H9 (cell line): ENCODE data around the gene SLC34A2. TPM values are rescaled to one million over a fixed set of nuclear protein-coding genes. Genes with fewer than 3 reads are reported as not detected.
"Not testable (repeated sequence)": the region's sequence is repeated elsewhere in the genome, so short reads cannot be mapped to it uniquely, and the experiment has no call there.

Source experiments
- DNase-seq: peaks from one replicate; pipeline ENCODE4 v3.0.0-alpha.2; 2017
- H2AFZ ChIP-seq: one replicate; pipeline ENCODE4 v1.6.1; 2013; ENCODE audit warnings: mild to moderate bottlenecking, low read length, control low read depth, moderate library complexity
- H2AK5ac ChIP-seq: 2 replicates; pipeline ENCODE4 v1.6.1; 2013; ENCODE audit warnings: low read length, control low read depth, mixed read lengths; ENCODE audit not compliant: insufficient read length
- H2BK120ac ChIP-seq: one replicate; pipeline ENCODE4 v1.6.1; 2013; ENCODE audit warnings: low read depth, mild to moderate bottlenecking, low read length, control low read depth, inconsistent platforms; ENCODE audit not compliant: poor library complexity, severe bottlenecking
- H2BK12ac ChIP-seq: 2 replicates; pipeline ENCODE4 v1.6.1; 2013; ENCODE audit warnings: low read length, control low read depth, mixed read lengths, low read depth; ENCODE audit not compliant: insufficient read length
- H2BK15ac ChIP-seq: 2 replicates; pipeline ENCODE4 v1.6.1; 2013; ENCODE audit warnings: low read depth, low read length, control low read depth
- H2BK20ac ChIP-seq: one replicate; pipeline ENCODE4 v1.6.1; 2013; ENCODE audit warnings: low read depth, mild to moderate bottlenecking, low read length, control low read depth, inconsistent platforms; ENCODE audit not compliant: poor library complexity, severe bottlenecking
- H2BK5ac ChIP-seq: 2 replicates; pipeline ENCODE4 v1.6.1; 2013; ENCODE audit warnings: low read length, control low read depth, mixed read lengths; ENCODE audit not compliant: insufficient read length
- H3K14ac ChIP-seq: 2 replicates; pipeline ENCODE4 v1.6.1; 2013; ENCODE audit warnings: low read length, control low read depth; ENCODE audit not compliant: insufficient read depth
- H3K18ac ChIP-seq: 2 replicates; pipeline ENCODE4 v1.6.1; 2013; ENCODE audit warnings: low read depth, mild to moderate bottlenecking, mixed read lengths, low read length, control low read depth; ENCODE audit not compliant: insufficient read length
- H3K23ac ChIP-seq: 2 replicates; pipeline ENCODE4 v1.6.1; 2013; ENCODE audit warnings: low read length, control low read depth, mixed read lengths, low read depth; ENCODE audit not compliant: insufficient read length
- H3K23me2 ChIP-seq: 2 replicates; pipeline ENCODE4 v1.6.1; 2013; ENCODE audit warnings: low read depth, mild to moderate bottlenecking, mixed read lengths, low read length, control low read depth; ENCODE audit not compliant: insufficient read length, poor library complexity, severe bottlenecking
- H3K27ac ChIP-seq: 2 replicates; pipeline ENCODE4 v1.5.1; 2013; ENCODE audit warnings: low read length, control low read depth, mixed read lengths, low read depth; ENCODE audit not compliant: insufficient read length
- H3K27me3 ChIP-seq: 2 replicates; pipeline ENCODE4 v1.6.1; 2013; ENCODE audit warnings: low read length, control low read depth, inconsistent platforms; ENCODE audit not compliant: insufficient read depth
- H3K4ac ChIP-seq: 2 replicates; pipeline ENCODE4 v1.6.1; 2013; ENCODE audit warnings: low read depth, mild to moderate bottlenecking, control low read depth, inconsistent platforms, low read length, moderate library complexity
- H3K4me1 ChIP-seq: 2 replicates; pipeline ENCODE4 v1.6.1; 2013; ENCODE audit warnings: low read length, control low read depth, inconsistent platforms; ENCODE audit not compliant: insufficient read depth
- H3K4me2 ChIP-seq: 2 replicates; pipeline ENCODE4 v1.6.1; 2013; ENCODE audit warnings: low read length, control low read depth, mixed read lengths; ENCODE audit not compliant: insufficient read length, insufficient read depth
- H3K56ac ChIP-seq: 2 replicates; pipeline ENCODE4 v1.6.1; 2013; ENCODE audit warnings: low read depth, mild to moderate bottlenecking, mixed read lengths, low read length, control low read depth; ENCODE audit not compliant: insufficient read length
- H3K79me1 ChIP-seq: 2 replicates; pipeline ENCODE4 v1.6.1; 2013; ENCODE audit warnings: low read depth, mild to moderate bottlenecking, moderate library complexity, low read length, control low read depth, inconsistent platforms; ENCODE audit not compliant: insufficient read depth, poor library complexity, severe bottlenecking
- H3K79me2 ChIP-seq: 2 replicates; pipeline ENCODE4 v1.6.1; 2013; ENCODE audit warnings: low read length, control low read depth, inconsistent platforms; ENCODE audit not compliant: insufficient read depth
- H3K9ac ChIP-seq: 2 replicates; pipeline ENCODE4 v1.6.1; 2013; ENCODE audit warnings: low read length, control low read depth, mixed read lengths; ENCODE audit not compliant: insufficient read length; ENCODE audit errors: extremely low read depth
- H3K9me3 ChIP-seq: one replicate; pipeline ENCODE4 v1.6.1; 2013; ENCODE audit warnings: low read depth, low read length, inconsistent platforms; ENCODE audit not compliant: control insufficient read depth
- H3T11ph ChIP-seq: one replicate; pipeline ENCODE4 v1.6.1; 2013; ENCODE audit warnings: mild to moderate bottlenecking, low read length, control low read depth, inconsistent platforms
- H4K20me1 ChIP-seq: one replicate; pipeline ENCODE4 v1.6.1; 2013; ENCODE audit not compliant: control insufficient read depth, insufficient read length, insufficient read depth
- H4K5ac ChIP-seq: 2 replicates; pipeline ENCODE4 v1.6.1; 2013; ENCODE audit warnings: low read depth, mild to moderate bottlenecking, mixed read lengths, low read length, control low read depth; ENCODE audit not compliant: insufficient read length
- H4K8ac ChIP-seq: replicated peaks from 2 replicates; pipeline ENCODE4 v1.6.1; 2013; ENCODE audit warnings: low read length, control low read depth, mixed read lengths, low read depth; ENCODE audit not compliant: insufficient read length
- H4K91ac ChIP-seq: 2 replicates; pipeline ENCODE4 v1.6.1; 2013; ENCODE audit warnings: low read depth, mild to moderate bottlenecking, moderate library complexity, mixed read lengths, low read length, control low read depth; ENCODE audit not compliant: insufficient read length
- H3K27ac Mint-ChIP-seq, 3 experiments: 2 replicates in 2 of 3; 3 replicates in 1 of 3; pipeline ENCODE4 v1.8.0; 2020 to 2021; ENCODE audit warnings: mixed read lengths in 3 of 3, mild to moderate bottlenecking in 1 of 3, moderate library complexity in 1 of 3
- H3K27me3 Mint-ChIP-seq: 2 replicates; pipeline ENCODE4 v1.8.0; 2021; ENCODE audit warnings: low read depth, mild to moderate bottlenecking, moderate library complexity, mixed read lengths
- H3K36me3 Mint-ChIP-seq, 3 experiments: 2 replicates in 2 of 3; 3 replicates in 1 of 3; pipeline ENCODE4 v1.8.0; 2020 to 2021; ENCODE audit warnings: low read depth in 3 of 3, mixed read lengths in 3 of 3; ENCODE audit not compliant: insufficient read depth in 1 of 3
- H3K4me1 Mint-ChIP-seq, 2 experiments: 2 replicates each; pipeline ENCODE4 v1.8.0; 2020; ENCODE audit warnings: mixed read lengths in 2 of 2
- H3K4me3 Mint-ChIP-seq, 2 experiments: 2 replicates in 1 of 2; 3 replicates in 1 of 2; pipeline ENCODE4 v1.8.0; 2020 to 2021; ENCODE audit warnings: mild to moderate bottlenecking in 2 of 2, mixed read lengths in 2 of 2, moderate library complexity in 1 of 2
- H3K9me3 Mint-ChIP-seq, 2 experiments: 2 replicates in 1 of 2; 3 replicates in 1 of 2; pipeline ENCODE4 v1.8.0; 2020; ENCODE audit warnings: mild to moderate bottlenecking in 2 of 2, mixed read lengths in 2 of 2, moderate library complexity in 1 of 2
- WGBS: extraction: QIAGEN DNeasy Blood & Tissue Kit; methylation state at CpG from one replicate; pipeline ENCODE4 v1.1.7; 2013; ENCODE audit warnings: missing lambda C conversion rate, low lambda C conversion rate, mixed read lengths; ENCODE audit not compliant: insufficient read length; ENCODE audit errors: extremely low coverage; 5-methylcytosine and 5-hydroxymethylcytosine counted together
- total RNA-seq: library from RNA; stranded (reverse); gene quantifications from 2 replicates; pipeline ENCODE4 v1.2.1, GENCODE V29; 2021
- TF ChIP-seq, protein P1 (sequence below): fragments of 200-600 bp; sonication (generic); conservative IDR thresholded peaks from 3 replicates; pipeline ENCODE4 v1.8.0; 2021; ENCODE audit warnings: antibody characterized with exemption, mild to moderate bottlenecking

SLC34A2 gene
- total RNA-seq, 1 experiment from 2014 or later, result 0.57 TPM

DNA sequence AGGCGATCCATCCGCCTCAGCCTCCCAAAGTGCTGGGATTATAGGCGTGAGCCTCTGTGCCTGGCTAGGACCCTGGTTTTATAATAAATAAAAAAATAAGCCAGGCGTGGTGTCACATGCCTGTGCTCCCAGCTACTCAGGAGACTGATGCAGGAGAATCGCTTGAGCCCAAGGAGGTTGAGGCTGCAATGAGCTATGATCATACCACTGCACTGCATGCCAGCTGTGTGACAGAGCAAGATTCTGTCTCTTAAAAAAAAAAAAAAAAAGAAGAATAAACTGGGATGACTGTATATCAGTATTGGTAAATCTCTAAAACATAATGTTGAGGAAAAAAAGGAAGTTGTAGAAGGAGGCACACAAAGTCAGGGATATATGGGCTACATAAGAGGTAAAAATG is 45.7 kb upstream of the SLC34A2 start:
- TF ChIP-seq, protein P1, sequence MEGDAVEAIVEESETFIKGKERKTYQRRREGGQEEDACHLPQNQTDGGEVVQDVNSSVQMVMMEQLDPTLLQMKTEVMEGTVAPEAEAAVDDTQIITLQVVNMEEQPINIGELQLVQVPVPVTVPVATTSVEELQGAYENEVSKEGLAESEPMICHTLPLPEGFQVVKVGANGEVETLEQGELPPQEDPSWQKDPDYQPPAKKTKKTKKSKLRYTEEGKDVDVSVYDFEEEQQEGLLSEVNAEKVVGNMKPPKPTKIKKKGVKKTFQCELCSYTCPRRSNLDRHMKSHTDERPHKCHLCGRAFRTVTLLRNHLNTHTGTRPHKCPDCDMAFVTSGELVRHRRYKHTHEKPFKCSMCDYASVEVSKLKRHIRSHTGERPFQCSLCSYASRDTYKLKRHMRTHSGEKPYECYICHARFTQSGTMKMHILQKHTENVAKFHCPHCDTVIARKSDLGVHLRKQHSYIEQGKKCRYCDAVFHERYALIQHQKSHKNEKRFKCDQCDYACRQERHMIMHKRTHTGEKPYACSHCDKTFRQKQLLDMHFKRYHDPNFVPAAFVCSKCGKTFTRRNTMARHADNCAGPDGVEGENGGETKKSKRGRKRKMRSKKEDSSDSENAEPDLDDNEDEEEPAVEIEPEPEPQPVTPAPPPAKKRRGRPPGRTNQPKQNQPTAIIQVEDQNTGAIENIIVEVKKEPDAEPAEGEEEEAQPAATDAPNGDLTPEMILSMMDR, result no peak
- Histone ChIP-seq H4K20me1 (no peaks in the 10 kb centered on the region), H4K8ac (no peak overlapping the region), H2BK12ac (no peak overlapping the region), H2BK120ac (no peak overlapping the region), H3K9me3 (no peaks in the 10 kb centered on the region), H3K27ac (no peak overlapping the region), H4K91ac (no peak overlapping the region), H2AK5ac (no peak overlapping the region), H3K27me3 (no peaks in the 10 kb centered on the region), H3K4me1 (no peaks in the 10 kb centered on the region), H3K9ac (no peak overlapping the region), H3K79me1 (no peaks in the 10 kb centered on the region), H3K18ac (no peak overlapping the region), H2AFZ (no peak overlapping the region), H3K56ac (no peak overlapping the region), H3K23ac (no peak overlapping the region), H3K4me2 (no peak overlapping the region), H4K5ac (no peak overlapping the region), H3K14ac (no peak overlapping the region), H3K4ac (no peak overlapping the region), H3T11ph (no peak overlapping the region), H2BK5ac (no peak overlapping the region), H2BK20ac (no peak overlapping the region), H2BK15ac (no peak overlapping the region), H3K79me2 (no peaks in the 10 kb centered on the region), H3K23me2 (no peaks in the 10 kb centered on the region)
- no peak for DNase-seq
- no peaks in the 10 kb centered on the region for H3K36me3 Mint-ChIP-seq
- no peak overlapping the region for H3K4me3 Mint-ChIP-seq
- no peaks in the 10 kb centered on the region for H3K4me1 Mint-ChIP-seq
- no peaks in the 10 kb centered on the region for H3K9me3 Mint-ChIP-seq
- WGBS, result no CpG with 5 or more reads among the region's 5 CpGs
- H3K27me3 Mint-ChIP-seq, result peaks cover 6% of the 10 kb centered on the region; the same call in 1 of the 2 replicates
- H3K27ac Mint-ChIP-seq, result no peak overlapping the region

DNA sequence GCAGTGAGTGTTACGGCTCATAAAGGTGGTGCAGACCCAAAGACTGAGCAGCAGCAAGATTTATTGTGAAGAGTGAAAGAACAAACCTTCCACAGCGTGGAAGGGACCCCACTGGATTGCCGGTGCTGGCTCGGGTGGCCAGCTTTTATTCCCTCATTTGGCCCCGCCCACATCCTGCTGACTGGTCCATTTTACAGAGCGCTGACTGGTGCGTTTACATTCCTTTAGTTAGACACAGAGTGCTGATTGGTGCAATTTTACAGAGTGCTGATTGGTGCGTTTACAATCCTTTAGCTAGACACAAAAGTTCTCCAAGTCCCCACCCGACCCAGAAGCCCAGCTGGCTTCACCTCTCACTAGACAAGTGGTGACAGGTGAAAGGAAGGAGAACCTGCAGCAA is 42.0 kb upstream of the SLC34A2 start:
- not testable (repeated sequence) for H2BK20ac ChIP-seq, H3K4me2 ChIP-seq, H3K27ac ChIP-seq, H3K9me3 Mint-ChIP-seq, H4K91ac ChIP-seq, H3K27ac Mint-ChIP-seq, H3K9ac ChIP-seq, H3K79me2 ChIP-seq, H2AK5ac ChIP-seq, H4K20me1 ChIP-seq, H3T11ph ChIP-seq, H2BK120ac ChIP-seq, H2AFZ ChIP-seq, H4K5ac ChIP-seq, H3K4me1 ChIP-seq, H3K23me2 ChIP-seq, H3K23ac ChIP-seq, H2BK15ac ChIP-seq, H2BK5ac ChIP-seq, H3K79me1 ChIP-seq, H3K14ac ChIP-seq, H3K4me3 Mint-ChIP-seq, DNase-seq, H3K4ac ChIP-seq, H3K27me3 ChIP-seq, H3K27me3 Mint-ChIP-seq, H3K56ac ChIP-seq, H2BK12ac ChIP-seq, H3K18ac ChIP-seq, H3K9me3 ChIP-seq, H3K36me3 Mint-ChIP-seq, H3K4me1 Mint-ChIP-seq, H4K8ac ChIP-seq
- WGBS, result no CpG with 5 or more reads among the region's 9 CpGs
